ENCODE measurements around the gene CLOCK.

DNA sequence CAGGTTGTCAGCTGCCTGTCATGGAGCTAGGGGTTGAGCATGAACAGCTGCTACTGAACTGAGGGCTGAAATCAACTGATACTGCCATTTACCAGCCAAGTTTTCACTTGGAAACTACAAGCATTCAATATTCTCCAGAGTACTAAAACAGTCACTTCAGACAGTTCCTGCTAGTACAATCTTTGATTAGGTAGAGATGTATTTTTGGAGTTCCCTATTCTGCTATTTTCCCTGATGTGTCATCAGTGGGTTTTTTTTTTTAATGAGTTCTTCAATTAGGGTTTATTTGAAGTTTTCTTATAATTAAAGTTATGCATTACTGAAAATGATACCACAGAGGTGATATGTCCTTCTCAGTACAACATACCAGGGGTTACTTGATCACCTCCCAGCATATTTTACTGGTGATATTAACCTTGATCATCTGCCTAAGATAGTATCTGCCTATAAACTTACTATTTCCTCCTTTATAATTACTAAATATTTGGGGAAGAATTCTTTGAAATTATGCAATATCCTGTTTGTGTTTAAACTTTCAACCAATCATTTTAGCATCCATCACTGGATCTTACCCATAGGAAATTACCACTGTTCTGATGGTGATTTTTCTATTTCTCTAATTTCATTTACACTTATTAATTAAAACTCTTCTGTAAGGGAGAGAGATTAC, 31.8 kb upstream of the CLOCK start:
- TF ChIP-seq, protein P1, sequence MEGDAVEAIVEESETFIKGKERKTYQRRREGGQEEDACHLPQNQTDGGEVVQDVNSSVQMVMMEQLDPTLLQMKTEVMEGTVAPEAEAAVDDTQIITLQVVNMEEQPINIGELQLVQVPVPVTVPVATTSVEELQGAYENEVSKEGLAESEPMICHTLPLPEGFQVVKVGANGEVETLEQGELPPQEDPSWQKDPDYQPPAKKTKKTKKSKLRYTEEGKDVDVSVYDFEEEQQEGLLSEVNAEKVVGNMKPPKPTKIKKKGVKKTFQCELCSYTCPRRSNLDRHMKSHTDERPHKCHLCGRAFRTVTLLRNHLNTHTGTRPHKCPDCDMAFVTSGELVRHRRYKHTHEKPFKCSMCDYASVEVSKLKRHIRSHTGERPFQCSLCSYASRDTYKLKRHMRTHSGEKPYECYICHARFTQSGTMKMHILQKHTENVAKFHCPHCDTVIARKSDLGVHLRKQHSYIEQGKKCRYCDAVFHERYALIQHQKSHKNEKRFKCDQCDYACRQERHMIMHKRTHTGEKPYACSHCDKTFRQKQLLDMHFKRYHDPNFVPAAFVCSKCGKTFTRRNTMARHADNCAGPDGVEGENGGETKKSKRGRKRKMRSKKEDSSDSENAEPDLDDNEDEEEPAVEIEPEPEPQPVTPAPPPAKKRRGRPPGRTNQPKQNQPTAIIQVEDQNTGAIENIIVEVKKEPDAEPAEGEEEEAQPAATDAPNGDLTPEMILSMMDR (IDR thresholded peaks at IDR 0.05): no peak
- TF ChIP-seq POLR2A (IDR thresholded peaks at IDR 0.05) (no peak), POLR2AphosphoS5 (IDR thresholded peaks at IDR 0.05; ENCODE audit: insufficient read depth in 1 of 2, low read depth in 1 of 2) (no peak)
